Measurements from ENCODE around the gene CCDC134.

CCDC134 gene

GRCh38 chr22:41816871-41817270 is 16.4 kb downstream of the CCDC134 start:
- Histone ChIP-seq H3K4me1 (ENCODE audit: insufficient read depth, low read length) (no peaks in the 10 kb centered on the region), H3K27ac (ENCODE audit: low read depth, low read length) (no peak overlapping the region), H3K9ac (ENCODE audit: low read length) (no peak overlapping the region), H3K4me3 (ENCODE audit: low read depth in 1 of 2, low read length in 2 of 2) (no peak overlapping the region), H3K27me3 (ENCODE audit: control insufficient read depth in 1 of 2, insufficient read depth in 2 of 2, low read length in 2 of 2) (no peaks in the 10 kb centered on the region), H3K9me3 (ENCODE audit: low read length) (no peaks in the 10 kb centered on the region), H3K36me3 (ENCODE audit: insufficient read depth, low read length) (peaks cover 26% of the 10 kb centered on the region)

- H3K4me3 ChIP-seq (ENCODE audit: low read depth in 1 of 2, low read length in 2 of 2): no peak overlapping the region
- no peaks in the 10 kb centered on the region for H3K9me3 ChIP-seq (ENCODE audit: low read length)
- H3K36me3 ChIP-seq (ENCODE audit: insufficient read depth, low read length): peaks cover 23% of the 10 kb centered on the region
- H3K27ac ChIP-seq (ENCODE audit: low read depth, low read length): no peak overlapping the region
- no peaks in the 10 kb centered on the region for H3K27me3 ChIP-seq (ENCODE audit: control insufficient read depth in 1 of 2, insufficient read depth in 2 of 2, low read length in 2 of 2)
- no peak overlapping the region for H3K9ac ChIP-seq (ENCODE audit: low read length)
- no peaks in the 10 kb centered on the region for H3K4me1 ChIP-seq (ENCODE audit: insufficient read depth, low read length)
These were observed 17.5 kb downstream of the CCDC134 start for GRCh38 chr22:41818011-41818410.

- Histone ChIP-seq H3K27ac (ENCODE audit: low read depth, low read length) (no peak overlapping the region), H3K9ac (ENCODE audit: low read length) (no peak overlapping the region), H3K9me3 (ENCODE audit: low read length) (no peaks in the 10 kb centered on the region), H3K4me1 (ENCODE audit: insufficient read depth, low read length) (no peaks in the 10 kb centered on the region), H3K36me3 (ENCODE audit: insufficient read depth, low read length) (peaks cover 17% of the 10 kb centered on the region), H3K27me3 (ENCODE audit: control insufficient read depth in 1 of 2, insufficient read depth in 2 of 2, low read length in 2 of 2) (no peaks in the 10 kb centered on the region), H3K4me3 (ENCODE audit: low read depth in 1 of 2, low read length in 2 of 2) (no peak overlapping the region)
These were observed 18.1 kb downstream of the CCDC134 start for GRCh38 chr22:41818596-41818995.

- no peak overlapping the region for H3K4me3 ChIP-seq (ENCODE audit: low read depth in 1 of 2, low read length in 2 of 2)
- H3K9ac ChIP-seq (ENCODE audit: low read length): no peak overlapping the region
- H3K27ac ChIP-seq (ENCODE audit: low read depth, low read length): no peak overlapping the region
- peaks cover 12% of the 10 kb centered on the region for H3K36me3 ChIP-seq (ENCODE audit: insufficient read depth, low read length)
- H3K27me3 ChIP-seq (ENCODE audit: control insufficient read depth in 1 of 2, insufficient read depth in 2 of 2, low read length in 2 of 2): no peaks in the 10 kb centered on the region
- no peaks in the 10 kb centered on the region for H3K4me1 ChIP-seq (ENCODE audit: insufficient read depth, low read length)
- H3K9me3 ChIP-seq (ENCODE audit: low read length): no peaks in the 10 kb centered on the region
These were observed 18.8 kb downstream of the CCDC134 start for GRCh38 chr22:41819257-41819656.

GRCh38 chr22:41820447-41820846 is 20.0 kb downstream of the CCDC134 start:
- no peak overlapping the region for H3K27ac ChIP-seq (ENCODE audit: low read depth, low read length)
- no peaks in the 10 kb centered on the region for H3K9me3 ChIP-seq (ENCODE audit: low read length)
- no peaks in the 10 kb centered on the region for H3K4me1 ChIP-seq (ENCODE audit: insufficient read depth, low read length)

GRCh38 chr22:41821471-41822316 is 21.2 kb downstream of the CCDC134 start:
- H3K4me3 ChIP-seq (ENCODE audit: low read depth in 1 of 2, low read length in 2 of 2): no peak overlapping the region

More at GRCh38 chr22:41820447-41820846, 20.0 kb downstream of the CCDC134 start:
- Histone ChIP-seq H3K27me3 (ENCODE audit: control insufficient read depth in 1 of 2, insufficient read depth in 2 of 2, low read length in 2 of 2) (no peaks in the 10 kb centered on the region), H3K36me3 (ENCODE audit: insufficient read depth, low read length) (peaks cover 12% of the 10 kb centered on the region), H3K4me3 (ENCODE audit: low read depth in 1 of 2, low read length in 2 of 2) (no peak overlapping the region), H3K9ac (ENCODE audit: low read length) (no peak overlapping the region)

GRCh38 chr22:41822317-41823057 is 22.0 kb downstream of the CCDC134 start:
- no peaks in the 10 kb centered on the region for H3K9me3 ChIP-seq (ENCODE audit: low read length)
- no peaks in the 10 kb centered on the region for H3K4me1 ChIP-seq (ENCODE audit: insufficient read depth, low read length)
- H3K27me3 ChIP-seq (ENCODE audit: control insufficient read depth in 1 of 2, insufficient read depth in 2 of 2, low read length in 2 of 2): no peaks in the 10 kb centered on the region
- no peak overlapping the region for H3K27ac ChIP-seq (ENCODE audit: low read depth, low read length)
- peaks cover 8% of the 10 kb centered on the region for H3K36me3 ChIP-seq (ENCODE audit: insufficient read depth, low read length)
- H3K9ac ChIP-seq (ENCODE audit: low read length): no peak overlapping the region
- H3K4me3 ChIP-seq (ENCODE audit: low read depth in 1 of 2, low read length in 2 of 2): no peak overlapping the region

More at GRCh38 chr22:41821471-41822316, 21.2 kb downstream of the CCDC134 start:
- Histone ChIP-seq H3K36me3 (ENCODE audit: insufficient read depth, low read length) (peaks cover 8% of the 10 kb centered on the region), H3K9ac (ENCODE audit: low read length) (no peak overlapping the region), H3K4me1 (ENCODE audit: insufficient read depth, low read length) (no peaks in the 10 kb centered on the region), H3K27ac (ENCODE audit: low read depth, low read length) (no peak overlapping the region), H3K27me3 (ENCODE audit: control insufficient read depth in 1 of 2, insufficient read depth in 2 of 2, low read length in 2 of 2) (no peaks in the 10 kb centered on the region), H3K9me3 (ENCODE audit: low read length) (no peaks in the 10 kb centered on the region)

- no peak overlapping the region for H3K4me3 ChIP-seq (ENCODE audit: low read depth in 1 of 2, low read length in 2 of 2)
- no peak overlapping the region for H3K27ac ChIP-seq (ENCODE audit: low read depth, low read length)
- no peaks in the 10 kb centered on the region for H3K27me3 ChIP-seq (ENCODE audit: control insufficient read depth in 1 of 2, insufficient read depth in 2 of 2, low read length in 2 of 2)
- no peak overlapping the region for H3K9ac ChIP-seq (ENCODE audit: low read length)
- H3K4me1 ChIP-seq (ENCODE audit: insufficient read depth, low read length): no peaks in the 10 kb centered on the region
- H3K36me3 ChIP-seq (ENCODE audit: insufficient read depth, low read length): peaks cover 8% of the 10 kb centered on the region
- no peaks in the 10 kb centered on the region for H3K9me3 ChIP-seq (ENCODE audit: low read length)
These were observed 23.3 kb downstream of the CCDC134 start for GRCh38 chr22:41823797-41824196.

- Histone ChIP-seq H3K27me3 (ENCODE audit: control insufficient read depth in 1 of 2, insufficient read depth in 2 of 2, low read length in 2 of 2) (no peaks in the 10 kb centered on the region), H3K9ac (ENCODE audit: low read length) (no peak overlapping the region), H3K4me1 (ENCODE audit: insufficient read depth, low read length) (no peaks in the 10 kb centered on the region), H3K36me3 (ENCODE audit: insufficient read depth, low read length) (no peaks in the 10 kb centered on the region), H3K27ac (ENCODE audit: low read depth, low read length) (no peak overlapping the region), H3K9me3 (ENCODE audit: low read length) (no peaks in the 10 kb centered on the region), H3K4me3 (ENCODE audit: low read depth in 1 of 2, low read length in 2 of 2) (no peak overlapping the region)
These were observed 24.9 kb downstream of the CCDC134 start for GRCh38 chr22:41825376-41825775.

GRCh38 chr22:41826021-41826420 is 25.5 kb downstream of the CCDC134 start:
- Histone ChIP-seq H3K9ac (ENCODE audit: low read length) (no peak overlapping the region), H3K27me3 (ENCODE audit: control insufficient read depth in 1 of 2, insufficient read depth in 2 of 2, low read length in 2 of 2) (no peaks in the 10 kb centered on the region), H3K4me3 (ENCODE audit: low read depth in 1 of 2, low read length in 2 of 2) (no peak overlapping the region), H3K4me1 (ENCODE audit: insufficient read depth, low read length) (no peaks in the 10 kb centered on the region), H3K36me3 (ENCODE audit: insufficient read depth, low read length) (no peaks in the 10 kb centered on the region), H3K9me3 (ENCODE audit: low read length) (no peaks in the 10 kb centered on the region), H3K27ac (ENCODE audit: low read depth, low read length) (no peak overlapping the region)

GRCh38 chr22:41826430-41827383 is 26.2 kb downstream of the CCDC134 start:
- no peak overlapping the region for H3K27ac ChIP-seq (ENCODE audit: low read depth, low read length)
- H3K4me1 ChIP-seq (ENCODE audit: insufficient read depth, low read length): no peaks in the 10 kb centered on the region
- no peaks in the 10 kb centered on the region for H3K27me3 ChIP-seq (ENCODE audit: control insufficient read depth in 1 of 2, insufficient read depth in 2 of 2, low read length in 2 of 2)
- H3K36me3 ChIP-seq (ENCODE audit: insufficient read depth, low read length): no peaks in the 10 kb centered on the region
- H3K9me3 ChIP-seq (ENCODE audit: low read length): no peaks in the 10 kb centered on the region
- no peak overlapping the region for H3K9ac ChIP-seq (ENCODE audit: low read length)
- H3K4me3 ChIP-seq (ENCODE audit: low read depth in 1 of 2, low read length in 2 of 2): no peak overlapping the region

All from muscle layer of colon (tissue), 2 donors.